ENCODE measurements around the gene CBL.

The CBL gene

DNA sequence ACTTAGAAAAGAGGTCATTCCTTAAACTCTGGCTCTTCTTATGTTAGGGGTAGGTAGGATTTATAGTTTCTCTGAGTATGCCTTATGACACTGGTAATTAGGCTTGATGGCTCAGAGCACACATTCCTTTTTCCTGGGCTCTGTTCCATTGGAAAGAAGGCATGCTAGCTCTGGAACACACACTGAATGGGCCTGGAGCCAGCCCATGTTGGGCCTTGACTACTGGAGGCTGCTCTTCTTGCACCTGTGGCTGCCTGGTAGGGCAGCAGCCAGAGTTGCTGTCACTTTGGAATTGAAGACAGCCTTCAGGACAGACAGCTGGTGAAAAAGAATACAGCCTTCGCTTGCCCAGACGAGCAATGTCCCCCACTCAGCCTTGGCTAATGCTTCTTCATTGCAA is 92.6 kb downstream of the CBL start:
- 100% methylated on average over 1 of the region's 2 CpGs; no CpG with 5 or more reads in 1 of the 2 experiments for WGBS, 2 experiments (ENCODE audit: insufficient coverage in 2 of 2)
- H3K27ac ChIP-seq (ENCODE audit: low read depth, low read length, severe bottlenecking) = no peak overlapping the region
- no peaks in the 10 kb centered on the region for H3K4me1 ChIP-seq (ENCODE audit: control insufficient read depth, insufficient read depth, low read length, poor library complexity, severe bottlenecking)
- peaks cover 97% of the 10 kb centered on the region for H3K36me3 ChIP-seq (ENCODE audit: control insufficient read depth, insufficient read depth, low read length)
- no peak overlapping the region for H3K4me3 ChIP-seq (ENCODE audit: extremely low read depth, insufficient read depth, low read length, poor library complexity, severe bottlenecking)
- no peaks in the 10 kb centered on the region for H3K9me3 ChIP-seq (ENCODE audit: control insufficient read depth, low read length)

DNA sequence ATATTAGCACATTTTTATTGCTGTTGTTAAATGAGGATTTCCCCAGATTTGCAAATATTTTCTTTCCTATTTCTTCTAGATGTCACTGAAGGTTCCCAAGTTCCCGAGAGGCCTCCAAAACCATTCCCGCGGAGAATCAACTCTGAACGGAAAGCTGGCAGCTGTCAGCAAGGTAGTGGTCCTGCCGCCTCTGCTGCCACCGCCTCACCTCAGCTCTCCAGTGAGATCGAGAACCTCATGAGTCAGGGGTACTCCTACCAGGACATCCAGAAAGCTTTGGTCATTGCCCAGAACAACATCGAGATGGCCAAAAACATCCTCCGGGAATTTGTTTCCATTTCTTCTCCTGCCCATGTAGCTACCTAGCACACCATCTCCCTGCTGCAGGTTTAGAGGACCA is 93.3 kb downstream of the CBL start:
- no peaks in the 10 kb centered on the region for H3K4me1 ChIP-seq (ENCODE audit: control insufficient read depth, insufficient read depth, low read length, poor library complexity, severe bottlenecking)
- H3K4me3 ChIP-seq (ENCODE audit: extremely low read depth, insufficient read depth, low read length, poor library complexity, severe bottlenecking) = no peak overlapping the region
- no peaks in the 10 kb centered on the region for H3K9me3 ChIP-seq (ENCODE audit: control insufficient read depth, low read length)
- 95 to 97% methylated on average over 9 of the region's 9 CpGs for WGBS, 2 experiments (ENCODE audit: insufficient coverage in 2 of 2)
- H3K36me3 ChIP-seq (ENCODE audit: control insufficient read depth, insufficient read depth, low read length) = peaks cover 99% of the 10 kb centered on the region
- no peak overlapping the region for H3K27ac ChIP-seq (ENCODE audit: low read depth, low read length, severe bottlenecking)

DNA sequence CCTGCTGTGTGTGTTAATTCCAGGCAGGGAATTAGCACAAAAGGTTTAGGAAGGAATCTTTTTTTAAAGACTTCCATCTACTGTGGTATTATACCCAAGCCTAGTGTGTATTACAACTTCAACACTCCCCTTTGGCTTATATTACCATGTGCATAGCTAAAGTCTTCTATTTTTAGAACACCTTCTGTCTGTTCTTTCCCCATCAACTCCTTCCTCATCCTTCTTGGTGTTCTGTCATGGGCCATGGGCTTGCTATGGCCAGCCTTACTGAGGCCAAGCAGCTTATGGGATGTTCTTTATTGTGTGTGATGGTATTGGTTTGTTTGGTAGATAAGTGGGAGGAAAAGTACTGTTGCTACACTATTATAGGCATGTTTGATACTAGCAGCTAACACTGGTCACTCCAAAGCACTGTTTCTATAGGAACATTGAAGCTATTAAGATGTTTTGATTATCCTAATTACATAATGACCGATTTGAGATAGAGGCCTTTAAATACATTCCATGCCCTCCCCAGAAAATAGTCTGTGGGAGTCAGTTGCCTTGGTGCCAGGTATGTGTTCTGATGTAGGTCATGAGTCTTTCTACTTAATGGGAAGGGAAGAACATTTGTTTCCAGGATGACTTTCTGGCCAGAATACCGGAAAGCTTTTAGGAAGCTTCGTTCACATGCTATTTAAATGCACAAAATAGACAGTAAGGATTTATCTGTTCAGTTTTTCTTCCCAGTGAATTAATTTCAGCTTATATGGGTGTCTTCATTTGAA is 94.2 kb downstream of the CBL start:
- no peak overlapping the region for H3K27ac ChIP-seq (ENCODE audit: low read depth, low read length, severe bottlenecking)
- H3K4me1 ChIP-seq (ENCODE audit: control insufficient read depth, insufficient read depth, low read length, poor library complexity, severe bottlenecking) = peaks cover 6% of the 10 kb centered on the region
- H3K4me3 ChIP-seq (ENCODE audit: extremely low read depth, insufficient read depth, low read length, poor library complexity, severe bottlenecking) = no peak overlapping the region
- H3K36me3 ChIP-seq (ENCODE audit: control insufficient read depth, insufficient read depth, low read length) = peaks cover 100% of the 10 kb centered on the region
- H3K9me3 ChIP-seq (ENCODE audit: control insufficient read depth, low read length) = no peaks in the 10 kb centered on the region
- 60% methylated on average over 1 of the region's 3 CpGs; no CpG with 5 or more reads in 1 of the 2 experiments for WGBS, 2 experiments (ENCODE audit: insufficient coverage in 2 of 2)

DNA sequence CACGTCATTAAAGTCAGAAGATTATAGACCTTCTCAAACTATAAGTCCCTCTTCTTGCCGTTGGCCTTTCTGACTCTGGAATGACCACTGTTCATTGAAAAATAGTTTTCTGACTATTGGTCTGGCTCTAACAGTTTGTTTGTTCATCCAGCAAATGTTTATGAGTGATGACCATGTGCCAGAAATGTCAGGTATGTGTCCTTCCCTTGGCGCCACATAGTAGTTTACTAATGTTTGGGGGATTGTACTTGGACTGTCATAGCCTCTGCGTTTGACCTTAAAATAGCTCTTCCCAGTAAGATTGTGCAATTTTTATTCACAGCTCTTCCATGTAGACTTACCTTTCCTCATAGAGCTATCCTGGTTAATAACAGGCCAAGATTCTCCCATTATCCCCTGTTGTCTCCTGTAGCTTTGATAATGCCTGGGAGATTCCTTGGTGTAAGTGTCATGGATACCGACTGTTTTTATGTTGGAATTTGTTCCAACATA is 97.1 kb downstream of the CBL start:
- H3K27ac ChIP-seq (ENCODE audit: low read depth, low read length, severe bottlenecking) = no peak overlapping the region
- no peaks in the 10 kb centered on the region for H3K9me3 ChIP-seq (ENCODE audit: control insufficient read depth, low read length)
- 90 to 91% methylated on average over 2 to 3 of the region's 5 CpGs for WGBS, 2 experiments (ENCODE audit: insufficient coverage in 2 of 2)
- no peak overlapping the region for H3K4me3 ChIP-seq (ENCODE audit: extremely low read depth, insufficient read depth, low read length, poor library complexity, severe bottlenecking)
- H3K36me3 ChIP-seq (ENCODE audit: control insufficient read depth, insufficient read depth, low read length) = peaks cover 85% of the 10 kb centered on the region
- peaks cover 16% of the 10 kb centered on the region for H3K4me1 ChIP-seq (ENCODE audit: control insufficient read depth, insufficient read depth, low read length, poor library complexity, severe bottlenecking)

DNA sequence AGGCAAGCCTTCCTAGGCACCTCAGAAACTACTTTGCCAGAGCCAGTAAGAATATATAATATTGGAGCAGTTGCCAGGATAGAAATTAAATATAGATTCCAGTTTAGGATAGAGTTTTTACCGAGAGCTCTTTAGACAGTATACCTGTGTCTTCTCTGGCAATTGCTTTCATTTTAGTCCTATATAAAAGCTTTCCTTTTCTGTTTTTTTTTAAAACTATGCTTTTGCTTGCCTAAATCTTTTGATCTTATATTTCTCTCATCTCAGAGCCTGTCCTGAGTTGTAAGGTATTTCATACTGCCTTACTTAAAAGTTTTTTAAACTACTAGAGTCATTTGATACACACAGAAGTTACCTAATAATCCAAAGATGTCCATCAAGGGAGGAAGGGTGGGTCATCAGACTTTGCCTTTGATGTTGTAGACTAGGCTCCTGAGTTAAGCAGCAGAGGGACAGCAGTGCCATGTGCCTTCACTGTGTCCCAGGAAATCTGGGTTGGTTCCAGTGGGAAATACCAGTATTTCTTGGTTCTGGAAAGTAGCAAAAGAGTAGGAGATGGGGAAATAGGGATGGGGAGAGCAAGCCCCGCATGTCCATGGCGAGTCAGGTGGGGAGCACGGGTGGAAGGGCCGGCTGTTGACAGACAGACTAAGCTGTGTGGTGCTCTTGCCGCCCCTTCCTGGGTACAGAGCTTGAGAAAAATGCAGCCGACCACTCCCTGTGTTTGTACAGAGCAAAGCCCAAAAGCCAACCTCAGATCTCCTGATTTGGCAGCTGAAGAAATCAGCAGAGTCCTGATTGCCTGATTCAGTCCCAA is 99.6 kb downstream of the CBL start:
- peaks cover 16% of the 10 kb centered on the region for H3K4me1 ChIP-seq (ENCODE audit: control insufficient read depth, insufficient read depth, low read length, poor library complexity, severe bottlenecking)
- H3K4me3 ChIP-seq (ENCODE audit: extremely low read depth, insufficient read depth, low read length, poor library complexity, severe bottlenecking) = no peak overlapping the region
- H3K36me3 ChIP-seq (ENCODE audit: control insufficient read depth, insufficient read depth, low read length) = peaks cover 84% of the 10 kb centered on the region
- no peaks in the 10 kb centered on the region for H3K9me3 ChIP-seq (ENCODE audit: control insufficient read depth, low read length)
- peak overlapping the region; percentile 37 for H3K27ac ChIP-seq (ENCODE audit: low read depth, low read length, severe bottlenecking)
- 96% methylated on average over 6 to 7 of the region's 7 CpGs for whole genome bisulfite sequencing, 2 experiments (ENCODE audit: insufficient coverage in 2 of 2)

DNA sequence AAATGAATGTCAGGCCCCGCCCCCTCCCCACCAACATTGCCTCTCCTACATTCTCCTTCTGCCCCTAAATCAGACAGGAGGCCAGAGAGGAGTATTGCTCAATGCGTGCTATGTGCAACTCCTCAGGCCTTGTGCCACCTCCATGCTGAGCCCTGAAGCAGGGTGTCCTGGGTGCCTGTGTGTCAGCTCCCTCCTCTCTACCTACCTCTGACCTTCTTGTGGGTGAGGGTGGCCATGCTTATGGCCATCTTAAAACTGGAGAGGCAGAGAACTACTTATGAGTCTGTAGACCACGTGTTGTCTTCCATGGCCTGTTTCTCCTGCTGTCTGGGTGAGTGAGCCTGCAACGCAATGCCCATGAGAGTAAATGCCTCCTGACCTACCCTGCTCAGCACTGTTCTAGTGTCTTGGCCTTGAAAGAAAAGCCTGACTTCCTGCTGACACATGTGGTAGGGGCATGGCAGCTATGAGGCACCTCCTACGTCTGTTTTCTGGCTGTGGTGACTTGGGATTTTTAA is 100.3 kb downstream of the CBL start:
- H3K27ac ChIP-seq (ENCODE audit: low read depth, low read length, severe bottlenecking) = peak overlapping the region; percentile 37
- no peak overlapping the region for H3K4me3 ChIP-seq (ENCODE audit: extremely low read depth, insufficient read depth, low read length, poor library complexity, severe bottlenecking)
- peaks cover 16% of the 10 kb centered on the region for H3K4me1 ChIP-seq (ENCODE audit: control insufficient read depth, insufficient read depth, low read length, poor library complexity, severe bottlenecking)
- no peaks in the 10 kb centered on the region for H3K9me3 ChIP-seq (ENCODE audit: control insufficient read depth, low read length)
- peaks cover 84% of the 10 kb centered on the region for H3K36me3 ChIP-seq (ENCODE audit: control insufficient read depth, insufficient read depth, low read length)
- WGBS, 2 experiments (ENCODE audit: insufficient coverage in 2 of 2) = 86 to 93% methylated on average over 3 to 5 of the region's 5 CpGs

DNA sequence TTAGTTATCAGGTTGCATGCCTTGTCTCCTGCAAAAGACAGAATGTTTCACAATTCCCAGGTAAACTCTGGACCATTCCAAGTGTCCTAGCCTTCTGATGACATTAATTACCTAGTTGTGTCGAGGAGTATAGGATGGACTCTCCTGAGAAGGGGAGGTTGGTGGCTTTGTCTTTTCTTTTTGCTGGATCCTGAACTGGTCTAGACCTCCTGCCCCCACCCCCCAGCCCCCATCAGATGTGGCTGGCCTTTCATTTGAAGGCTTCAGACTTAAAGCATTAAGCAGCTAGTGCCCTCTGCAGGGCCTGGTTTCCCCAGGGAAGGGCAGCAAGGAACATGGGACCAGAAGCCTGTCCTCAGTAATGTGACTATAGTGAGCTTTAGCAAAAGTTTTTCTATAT is 101.1 kb downstream of the CBL start:
- no peaks in the 10 kb centered on the region for H3K9me3 ChIP-seq (ENCODE audit: control insufficient read depth, low read length)
- H3K4me1 ChIP-seq (ENCODE audit: control insufficient read depth, insufficient read depth, low read length, poor library complexity, severe bottlenecking) = peaks cover 16% of the 10 kb centered on the region
- peak overlapping the region; percentile 11 for H3K27ac ChIP-seq (ENCODE audit: low read depth, low read length, severe bottlenecking)
- peaks cover 84% of the 10 kb centered on the region for H3K36me3 ChIP-seq (ENCODE audit: control insufficient read depth, insufficient read depth, low read length)
- WGBS, 2 experiments (ENCODE audit: insufficient coverage in 2 of 2) = no CpG with 5 or more reads among the region's 1 CpG
- no peak overlapping the region for H3K4me3 ChIP-seq (ENCODE audit: extremely low read depth, insufficient read depth, low read length, poor library complexity, severe bottlenecking)

DNA sequence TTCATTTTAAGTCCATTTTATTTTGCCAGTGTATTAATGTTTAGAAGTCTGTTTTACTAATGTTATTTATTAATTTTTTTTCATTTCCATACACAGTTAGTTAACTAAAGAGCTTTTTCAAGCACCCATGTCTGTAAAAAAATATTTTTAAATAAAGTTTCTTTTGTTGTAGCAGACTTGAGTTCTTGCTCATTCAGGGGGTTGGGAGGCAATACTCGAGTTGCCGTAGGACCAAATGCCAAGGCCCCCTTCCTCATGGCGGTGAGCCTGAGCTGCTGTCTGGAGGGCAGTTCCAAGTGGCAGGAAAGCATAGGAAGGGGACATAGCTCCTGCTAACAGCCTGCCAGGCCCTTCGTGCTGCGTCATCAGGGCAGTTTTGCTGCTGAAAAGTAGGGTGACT is 101.8 kb downstream of the CBL start:
- Histone ChIP-seq H3K36me3 (ENCODE audit: control insufficient read depth, insufficient read depth, low read length) (peaks cover 84% of the 10 kb centered on the region), H3K27ac (ENCODE audit: low read depth, low read length, severe bottlenecking) (no peak overlapping the region), H3K4me3 (ENCODE audit: extremely low read depth, insufficient read depth, low read length, poor library complexity, severe bottlenecking) (no peak overlapping the region), H3K4me1 (ENCODE audit: control insufficient read depth, insufficient read depth, low read length, poor library complexity, severe bottlenecking) (peaks cover 16% of the 10 kb centered on the region), H3K9me3 (ENCODE audit: control insufficient read depth, low read length) (no peaks in the 10 kb centered on the region)
- WGBS, 2 experiments (ENCODE audit: insufficient coverage in 2 of 2) = 88 to 91% methylated on average over 5 of the region's 5 CpGs

DNA sequence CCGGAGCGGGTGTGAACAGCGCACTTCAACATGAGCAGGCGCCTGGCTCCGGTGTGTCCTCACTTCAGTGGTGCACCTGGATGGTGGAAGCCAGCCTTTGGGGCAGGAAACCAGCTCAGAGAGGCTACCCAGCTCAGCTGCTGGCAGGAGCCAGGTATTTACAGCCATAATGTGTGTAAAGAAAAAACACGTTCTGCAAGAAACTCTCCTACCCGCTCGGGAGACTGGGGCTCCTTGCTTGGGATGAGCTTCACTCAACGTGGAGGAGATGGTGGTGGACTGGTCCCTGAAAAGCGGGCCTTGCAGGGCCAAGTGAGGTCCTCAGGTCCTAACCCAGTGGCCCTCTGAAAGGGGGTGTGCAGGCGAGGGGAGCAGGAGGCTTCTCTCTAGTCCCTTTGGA is 103.3 kb downstream of the CBL start:
- no peaks in the 10 kb centered on the region for H3K9me3 ChIP-seq (ENCODE audit: control insufficient read depth, low read length)
- no peak overlapping the region for H3K27ac ChIP-seq (ENCODE audit: low read depth, low read length, severe bottlenecking)
- H3K4me3 ChIP-seq (ENCODE audit: extremely low read depth, insufficient read depth, low read length, poor library complexity, severe bottlenecking) = no peak overlapping the region
- WGBS, 2 experiments (ENCODE audit: insufficient coverage in 2 of 2) = 96 to 99% methylated on average over 10 to 11 of the region's 11 CpGs
- H3K36me3 ChIP-seq (ENCODE audit: control insufficient read depth, insufficient read depth, low read length) = peaks cover 83% of the 10 kb centered on the region
- H3K4me1 ChIP-seq (ENCODE audit: control insufficient read depth, insufficient read depth, low read length, poor library complexity, severe bottlenecking) = peaks cover 18% of the 10 kb centered on the region

DNA sequence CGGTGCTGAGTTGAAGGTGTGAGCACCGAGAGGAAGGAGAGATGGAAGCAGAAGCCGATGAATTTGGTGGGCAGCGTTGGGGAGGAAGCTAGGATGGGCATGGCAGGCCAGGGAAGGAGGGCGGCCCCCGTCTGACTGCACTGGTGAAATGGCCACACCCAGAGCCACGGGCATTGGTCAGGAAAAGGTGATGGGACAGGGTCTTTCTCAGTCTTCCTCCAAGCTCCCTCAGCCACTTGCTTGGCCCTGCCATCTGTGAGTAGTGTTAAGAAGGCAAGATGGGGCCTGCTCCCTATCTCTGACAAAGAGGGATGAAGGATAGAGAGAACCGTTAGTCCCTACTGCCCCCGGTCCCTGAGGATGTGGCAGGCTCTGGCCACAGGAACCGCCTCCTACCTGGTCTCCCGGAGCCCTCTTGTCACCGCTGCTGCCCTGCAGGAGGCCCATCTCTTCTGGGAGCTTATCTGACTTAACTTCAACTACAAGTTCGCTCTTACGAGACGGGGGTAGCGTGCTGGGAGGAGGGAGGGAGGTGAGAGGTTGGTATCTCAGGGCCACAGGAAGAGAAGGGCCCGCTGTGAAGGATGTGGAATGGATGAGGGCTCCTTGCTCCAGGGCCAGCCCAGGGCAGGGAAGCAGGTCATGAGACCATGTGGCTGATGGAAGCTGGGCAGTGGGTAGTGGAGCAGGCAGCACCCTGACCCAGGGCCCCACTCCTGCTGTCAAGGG is 104.0 kb downstream of the CBL start:
- Histone ChIP-seq H3K27ac (ENCODE audit: low read depth, low read length, severe bottlenecking) (no peak overlapping the region), H3K36me3 (ENCODE audit: control insufficient read depth, insufficient read depth, low read length) (peaks cover 82% of the 10 kb centered on the region), H3K9me3 (ENCODE audit: control insufficient read depth, low read length) (no peaks in the 10 kb centered on the region), H3K4me1 (ENCODE audit: control insufficient read depth, insufficient read depth, low read length, poor library complexity, severe bottlenecking) (peaks cover 21% of the 10 kb centered on the region), H3K4me3 (ENCODE audit: extremely low read depth, insufficient read depth, low read length, poor library complexity, severe bottlenecking) (no peak overlapping the region)
- WGBS, 2 experiments (ENCODE audit: insufficient coverage in 2 of 2) = 91 to 92% methylated on average over 6 to 13 of the region's 17 CpGs
